ENCODE measurements around the gene ARHGEF37.
"Not testable (repeated sequence)": the region's sequence is repeated elsewhere in the genome, so short reads cannot be mapped to it uniquely, and the experiment has no call there.

The ARHGEF37 gene, protein sequence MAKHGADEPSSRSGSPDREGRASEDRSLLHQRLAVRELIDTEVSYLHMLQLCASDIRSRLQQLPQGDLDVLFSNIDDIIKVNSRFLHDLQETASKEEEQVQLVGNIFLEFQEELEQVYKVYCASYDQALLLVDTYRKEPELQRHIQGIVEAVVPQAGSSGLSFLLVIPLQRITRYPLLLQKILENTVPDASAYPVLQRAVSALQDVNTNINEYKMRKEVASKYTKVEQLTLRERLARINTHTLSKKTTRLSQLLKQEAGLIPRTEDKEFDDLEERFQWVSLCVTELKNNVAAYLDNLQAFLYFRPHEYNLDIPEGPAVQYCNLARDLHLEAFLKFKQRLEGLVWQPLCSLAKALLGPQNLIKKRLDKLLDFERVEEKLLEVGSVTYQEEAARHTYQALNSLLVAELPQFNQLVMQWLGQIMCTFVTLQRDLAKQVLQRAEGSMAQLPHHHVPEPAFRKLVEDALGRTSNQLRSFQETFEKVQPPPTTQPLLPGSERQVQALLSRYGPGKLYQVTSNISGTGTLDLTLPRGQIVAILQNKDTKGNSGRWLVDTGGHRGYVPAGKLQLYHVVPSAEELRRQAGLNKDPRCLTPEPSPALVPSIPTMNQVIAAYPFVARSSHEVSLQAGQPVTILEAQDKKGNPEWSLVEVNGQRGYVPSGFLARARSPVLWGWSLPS

DNA sequence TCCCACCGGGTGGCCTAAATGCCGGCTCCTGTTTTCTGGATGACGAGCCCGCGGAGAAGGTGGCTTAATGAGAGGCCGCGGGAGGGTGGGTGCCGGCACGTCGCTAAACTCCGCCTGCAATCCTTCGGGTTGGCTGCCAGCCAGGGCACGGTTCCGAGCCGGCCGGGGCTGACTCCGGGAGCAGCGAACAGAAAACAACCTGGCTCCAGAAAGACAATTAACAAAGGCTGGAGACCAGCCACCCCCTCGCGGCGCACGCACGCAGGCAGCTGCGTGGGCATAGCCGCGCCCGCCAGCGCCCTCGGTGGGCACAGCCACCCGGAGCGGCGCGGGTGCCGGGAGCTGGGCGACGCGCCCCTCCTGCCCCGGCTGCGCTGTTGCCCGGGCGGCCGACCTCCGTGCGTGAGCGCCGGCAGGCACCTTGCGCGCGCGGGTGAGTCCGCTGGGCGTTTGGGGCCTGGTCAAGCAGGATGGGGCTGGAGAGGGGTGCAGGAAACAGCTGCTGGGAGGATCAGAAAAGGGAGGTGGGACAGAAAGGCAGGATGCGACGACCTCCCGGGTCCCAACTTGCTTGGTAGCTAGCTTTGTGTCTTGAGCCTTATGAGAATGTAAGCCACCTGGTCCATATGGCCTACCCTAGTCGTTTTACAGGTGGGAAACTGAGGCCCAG, at the start of gene ARHGEF37:
ARHGEF37 (plus strand) TSS at position 307 of the 670 bp plus-strand sequence. CDS start 16,272 bp downstream, outside the sequence.
- no peak for DNase-seq

- no peak for DNase-seq
Measured at GRCh38 chr5:149532413-149532812, 48.9 kb upstream of the ARHGEF37 start.

DNA sequence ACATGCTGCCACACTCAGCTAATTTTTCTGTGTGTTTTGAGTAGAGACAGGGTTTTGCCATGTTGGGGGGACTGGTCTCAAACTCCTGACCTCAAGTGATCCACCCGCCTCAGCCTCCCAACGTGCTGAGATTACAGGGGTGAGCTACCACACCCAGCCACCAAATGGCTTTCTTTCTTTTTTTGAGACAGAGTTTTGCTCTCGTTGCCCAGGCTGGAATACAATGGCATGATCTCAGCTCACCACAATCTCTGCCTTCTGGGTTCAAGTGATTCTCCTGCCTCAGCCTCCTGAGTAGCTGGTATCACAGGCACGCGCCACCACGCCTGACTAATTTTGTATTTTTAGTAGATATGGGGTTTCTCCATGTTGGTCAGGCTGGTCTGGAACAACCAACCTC, 45.5 kb upstream of the ARHGEF37 start:
- not testable (repeated sequence) for DNase-seq

DNA sequence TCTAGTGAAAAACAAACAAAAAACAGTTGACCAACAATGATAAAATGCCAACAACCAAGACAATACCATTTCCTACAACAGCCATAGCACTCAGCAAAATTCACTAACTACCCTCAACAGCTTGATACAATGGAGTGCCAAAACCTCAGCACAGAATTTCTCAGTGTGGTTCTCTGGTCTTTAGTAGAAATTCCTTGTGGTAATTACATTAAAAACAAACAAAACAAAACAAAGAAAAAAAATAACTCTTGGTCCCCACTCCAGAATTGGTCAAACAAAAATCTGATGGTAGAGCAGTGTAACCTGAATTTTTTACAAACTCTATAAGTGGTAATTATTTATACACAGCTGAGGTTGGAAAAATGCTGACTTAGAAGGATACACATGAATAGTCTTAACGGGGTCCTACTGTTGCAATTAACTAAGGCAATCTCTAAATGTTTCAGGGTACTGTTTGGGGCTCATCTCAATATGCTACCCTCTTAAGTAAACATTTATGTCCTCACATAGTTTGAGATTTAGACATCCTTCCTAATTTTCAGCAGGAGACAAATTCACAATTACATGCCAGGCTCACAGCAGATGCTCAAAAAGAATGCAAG, 43.8 kb upstream of the ARHGEF37 start:
- no peak for DNase-seq

GRCh38 chr5:149540089-149540488, 41.2 kb upstream of the ARHGEF37 start:
- DNase-seq, result no peak

GRCh38 chr5:149541893-149542292, 39.4 kb upstream of the ARHGEF37 start:
- DNase-seq, result no peak

DNA sequence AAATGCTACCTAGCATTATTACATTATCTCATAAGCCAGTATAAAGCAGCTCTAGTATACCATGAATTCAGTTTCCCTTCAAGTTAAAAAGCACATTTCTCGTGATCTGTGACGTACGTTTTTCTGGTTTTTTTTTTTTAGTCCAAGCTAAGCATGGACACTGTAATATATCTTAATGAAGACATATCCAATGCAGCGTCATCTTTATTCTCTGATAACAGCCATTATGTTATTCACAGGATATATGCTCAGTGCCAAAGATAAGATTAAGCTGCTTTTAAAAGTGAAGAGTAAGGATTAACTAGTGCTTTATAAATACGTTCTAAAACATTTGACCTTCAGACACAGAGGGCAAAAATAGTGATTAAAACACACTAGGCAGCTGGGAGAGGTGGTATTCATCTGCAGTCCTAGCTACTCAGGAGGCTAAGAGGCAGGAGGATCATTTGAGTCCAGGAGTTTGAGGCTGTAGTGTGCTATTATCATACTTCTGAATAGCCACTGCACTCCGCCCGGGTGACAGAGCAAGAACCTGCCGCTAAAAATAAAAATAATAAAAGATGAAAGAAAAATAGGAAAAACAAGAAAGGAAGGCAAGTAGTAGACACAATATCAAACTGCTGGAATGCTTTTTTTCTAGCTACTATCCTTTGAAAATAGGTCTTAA, 37.8 kb upstream of the ARHGEF37 start:
- no peak for DNase-seq

- DNase-seq, result no peak
Measured at GRCh38 chr5:149544028-149544420, 37.3 kb upstream of the ARHGEF37 start.

DNA sequence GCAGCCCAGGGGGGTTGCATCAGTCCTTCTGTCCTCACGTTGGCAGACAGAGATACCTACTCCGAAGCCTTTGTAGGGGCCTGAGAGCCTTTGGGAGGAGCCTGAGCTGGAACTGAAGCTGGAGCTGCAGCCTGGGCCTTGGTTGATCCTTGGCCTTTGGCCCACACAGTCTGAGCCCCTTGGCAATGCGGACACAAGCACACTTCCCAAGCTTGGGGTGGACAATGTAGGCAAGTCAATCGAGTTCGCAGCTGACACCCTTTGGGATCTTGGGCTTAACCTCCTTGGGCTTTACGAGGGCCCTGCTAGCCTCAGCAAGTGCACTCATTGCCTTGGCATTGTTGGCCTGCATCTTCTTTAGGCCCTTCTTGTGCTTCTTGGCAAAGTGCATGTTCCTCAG, 36.0 kb upstream of the ARHGEF37 start:
- no peak for DNase-seq

DNA sequence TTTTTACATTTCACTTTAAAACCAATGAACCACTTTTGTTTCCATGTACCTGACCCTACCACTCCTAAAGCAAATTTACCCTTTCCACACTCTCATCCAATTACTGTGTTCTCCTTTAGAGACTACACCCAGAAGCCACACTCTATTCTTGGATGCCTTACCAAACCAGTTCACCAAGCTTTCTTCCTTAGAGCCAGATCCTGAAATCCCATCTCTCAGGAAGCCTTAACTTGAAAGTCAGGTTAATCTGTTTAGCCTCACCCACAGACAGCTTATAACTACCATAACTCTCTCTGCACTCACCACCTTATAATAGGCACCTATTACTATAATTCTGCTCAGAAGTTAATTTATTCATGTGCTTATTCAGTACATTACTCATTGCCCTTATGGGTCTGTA, 34.3 kb upstream of the ARHGEF37 start:
- DNase-seq, result no peak

GRCh38 chr5:149549461-149550267, 31.6 kb upstream of the ARHGEF37 start:
- no peak for DNase-seq

- DNase-seq, result no peak
Measured at GRCh38 chr5:149550268-149550583, 31.1 kb upstream of the ARHGEF37 start.

- no peak for DNase-seq
Measured at GRCh38 chr5:149550594-149551226, 30.6 kb upstream of the ARHGEF37 start.

GRCh38 chr5:149551227-149552037, 29.9 kb upstream of the ARHGEF37 start, which contains the start of gene CSNK1A1:
Gene CSNK1A1, minus strand, starts transcription at chr5:149551439. Its CDS starts 475 bp downstream, at chr5:149550964.
- DNase-seq, result peak; percentile 93

DNA sequence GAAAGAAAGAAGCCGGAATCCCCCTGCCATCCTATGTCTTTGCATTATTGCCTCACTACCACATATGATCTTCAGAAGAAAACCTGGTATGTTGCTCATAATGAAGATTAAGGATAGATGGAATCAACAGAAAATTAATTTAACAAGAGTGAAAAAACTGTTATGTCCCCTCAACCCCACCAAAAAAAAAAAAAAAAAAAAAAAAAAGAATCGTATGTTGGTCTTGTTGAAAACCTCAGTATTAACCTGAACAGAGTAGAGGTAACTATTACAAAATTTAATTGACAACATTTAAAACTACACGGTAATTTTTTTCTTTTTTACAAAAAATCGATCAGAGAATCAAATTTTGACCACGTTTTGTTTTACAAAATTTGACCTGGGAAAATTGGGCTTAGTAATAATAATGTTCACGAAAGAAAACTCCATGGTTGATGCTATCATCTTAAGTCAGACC, 29.2 kb upstream of the ARHGEF37 start:
- no peak for DNase-seq

GRCh38 chr5:149552553-149553160, 28.6 kb upstream of the ARHGEF37 start:
- DNase-seq, result no peak

DNA sequence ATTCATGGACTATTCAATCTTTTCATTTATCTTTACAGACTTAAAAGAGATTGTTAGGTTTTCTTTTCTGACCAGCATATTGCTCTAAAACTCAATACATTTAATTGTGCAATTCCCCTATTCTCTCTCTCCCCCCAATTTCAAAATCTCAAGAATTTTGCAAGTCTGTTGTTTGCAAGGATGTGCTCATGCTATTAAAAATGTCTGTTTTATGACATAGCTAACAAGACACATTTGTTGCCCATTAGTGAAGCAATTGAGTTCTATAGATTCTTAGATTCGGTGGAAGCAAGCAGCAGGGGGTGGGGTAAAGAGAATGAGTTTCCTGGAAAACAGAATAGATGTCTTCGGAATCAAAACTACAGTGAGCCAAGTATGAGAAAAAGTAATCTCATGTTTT, 21.6 kb upstream of the ARHGEF37 start:
- no peak for DNase-seq

GRCh38 chr5:149561848-149562247, 19.4 kb upstream of the ARHGEF37 start:
- DNase-seq, result no peak

GRCh38 chr5:149563466-149563865, 17.8 kb upstream of the ARHGEF37 start:
- DNase-seq, result no peak

- peak; percentile 66 for DNase-seq
Measured at GRCh38 chr5:149564542-149565140, 16.7 kb upstream of the ARHGEF37 start.

Data from NCI-H1048 (cell line).